Breast epithelium (tissue), 3 donors: Measurements from ENCODE around the gene TMEM255B.

Experiments used
- POLR2AphosphoS5 ChIP-seq, 3 donors: sonication (generic); formaldehyde crosslinking; IDR thresholded peaks; one replicate each; pipeline ENCODE4 v1.6.1; 2017; ENCODE audit warnings: antibody characterized with exemption in 3 of 3
- TF ChIP-seq, protein P1 (sequence below), 3 donors: fragments of 450-650 bp; IDR thresholded peaks; one replicate each; pipeline ENCODE4 v1.5.1; 2016 to 2017; ENCODE audit warnings: antibody characterized with exemption in 3 of 3, mild to moderate bottlenecking in 3 of 3, moderate library complexity in 3 of 3

DNA sequence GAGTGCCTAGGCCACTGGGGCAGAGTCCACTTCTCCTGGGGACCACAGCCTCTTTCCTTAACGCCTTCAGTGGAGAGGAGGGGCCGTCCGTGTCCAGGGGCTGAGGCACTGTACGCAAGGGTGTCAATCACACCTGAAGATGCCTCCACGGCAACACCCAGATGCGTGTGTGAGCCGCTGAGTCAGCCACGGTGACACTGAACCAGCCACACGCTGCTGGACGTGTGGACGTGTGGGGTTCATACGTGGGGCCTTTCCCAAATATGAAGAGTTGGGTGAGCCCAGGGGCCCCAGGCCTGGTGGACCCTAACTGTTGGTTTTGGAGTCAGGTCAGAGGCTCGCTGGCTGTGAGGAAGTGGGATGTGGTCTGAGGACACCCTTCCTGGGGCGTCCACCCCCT lies 51.6 kb downstream of the TMEM255B start:
- TF ChIP-seq, protein P1, sequence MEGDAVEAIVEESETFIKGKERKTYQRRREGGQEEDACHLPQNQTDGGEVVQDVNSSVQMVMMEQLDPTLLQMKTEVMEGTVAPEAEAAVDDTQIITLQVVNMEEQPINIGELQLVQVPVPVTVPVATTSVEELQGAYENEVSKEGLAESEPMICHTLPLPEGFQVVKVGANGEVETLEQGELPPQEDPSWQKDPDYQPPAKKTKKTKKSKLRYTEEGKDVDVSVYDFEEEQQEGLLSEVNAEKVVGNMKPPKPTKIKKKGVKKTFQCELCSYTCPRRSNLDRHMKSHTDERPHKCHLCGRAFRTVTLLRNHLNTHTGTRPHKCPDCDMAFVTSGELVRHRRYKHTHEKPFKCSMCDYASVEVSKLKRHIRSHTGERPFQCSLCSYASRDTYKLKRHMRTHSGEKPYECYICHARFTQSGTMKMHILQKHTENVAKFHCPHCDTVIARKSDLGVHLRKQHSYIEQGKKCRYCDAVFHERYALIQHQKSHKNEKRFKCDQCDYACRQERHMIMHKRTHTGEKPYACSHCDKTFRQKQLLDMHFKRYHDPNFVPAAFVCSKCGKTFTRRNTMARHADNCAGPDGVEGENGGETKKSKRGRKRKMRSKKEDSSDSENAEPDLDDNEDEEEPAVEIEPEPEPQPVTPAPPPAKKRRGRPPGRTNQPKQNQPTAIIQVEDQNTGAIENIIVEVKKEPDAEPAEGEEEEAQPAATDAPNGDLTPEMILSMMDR (IDR thresholded peaks at IDR 0.05), result no peak
- no peak for TF ChIP-seq POLR2AphosphoS5 (IDR thresholded peaks at IDR 0.05)
